IPS-18c (cell line): Measurements from ENCODE around the gene OLFML1.
"Not testable (repeated sequence)": the region's sequence is repeated elsewhere in the genome, so short reads cannot be mapped to it uniquely, and the experiment has no call there.

Source experiments
- H3K4me3 ChIP-seq: 2 replicates; pipeline ENCODE4 v1.7.0; 2013; ENCODE audit warnings: low read depth, mild to moderate bottlenecking, low read length, moderate library complexity; ENCODE audit not compliant: insufficient read depth
- H3K9me3 ChIP-seq: one replicate; pipeline ENCODE4 v1.6.1; 2013; ENCODE audit warnings: mild to moderate bottlenecking, low read length, moderate library complexity; ENCODE audit not compliant: control insufficient read depth, insufficient read depth

Gene OLFML1

GRCh38 chr11:7495882-7496551 is 10.7 kb downstream of the OLFML1 start:
- Histone ChIP-seq H3K4me3 (no peak overlapping the region), H3K9me3 (no peaks in the 10 kb centered on the region)

- Histone ChIP-seq H3K4me3 (no peak overlapping the region), H3K9me3 (no peaks in the 10 kb centered on the region)
Observed at GRCh38 chr11:7498193-7498592, 12.9 kb downstream of the OLFML1 start.

GRCh38 chr11:7499081-7499480 is 13.8 kb downstream of the OLFML1 start:
- no peaks in the 10 kb centered on the region for H3K9me3 ChIP-seq
- no peak overlapping the region for H3K4me3 ChIP-seq

- Histone ChIP-seq H3K9me3 (no peaks in the 10 kb centered on the region), H3K4me3 (no peak overlapping the region)
Observed at GRCh38 chr11:7500251-7500650, 14.9 kb downstream of the OLFML1 start.

- H3K4me3 ChIP-seq = no peak overlapping the region
- H3K9me3 ChIP-seq = no peaks in the 10 kb centered on the region
Observed at GRCh38 chr11:7501251-7501650, 15.9 kb downstream of the OLFML1 start.

- H3K9me3 ChIP-seq = no peaks in the 10 kb centered on the region
- no peak overlapping the region for H3K4me3 ChIP-seq
Observed at GRCh38 chr11:7501894-7502293, 16.6 kb downstream of the OLFML1 start.

GRCh38 chr11:7506243-7506642 is 20.9 kb downstream of the OLFML1 start:
- H3K4me3 ChIP-seq = no peak overlapping the region

GRCh38 chr11:7508087-7508486 is 22.8 kb downstream of the OLFML1 start:
- no peak overlapping the region for H3K4me3 ChIP-seq
- no peaks in the 10 kb centered on the region for H3K9me3 ChIP-seq

More at GRCh38 chr11:7506243-7506642, 20.9 kb downstream of the OLFML1 start:
- no peaks in the 10 kb centered on the region for H3K9me3 ChIP-seq

- Histone ChIP-seq H3K4me3 (no peak overlapping the region), H3K9me3 (no peaks in the 10 kb centered on the region)
Observed at GRCh38 chr11:7509966-7510365, 24.7 kb downstream of the OLFML1 start.

- Histone ChIP-seq H3K4me3 (no peak overlapping the region), H3K9me3 (no peaks in the 10 kb centered on the region)
Observed at GRCh38 chr11:7511401-7511800, 26.1 kb downstream of the OLFML1 start.

- Histone ChIP-seq H3K4me3 (peak overlapping the region; percentile 80; the same call in 1 of the 2 replicates), H3K9me3 (no peaks in the 10 kb centered on the region)
Observed at GRCh38 chr11:7512525-7513233, 27.4 kb downstream of the OLFML1 start.

GRCh38 chr11:7513234-7514098 is 28.2 kb downstream of the OLFML1 start, which contains the start of gene PPFIBP2:
TSS of gene PPFIBP2 (plus strand) at chr11:7513999. CDS start at chr11:7549476, 35,477 bp downstream.
- Histone ChIP-seq H3K4me3 (peak within 1 kb of the TSS; percentile 80), H3K9me3 (no peaks in the 10 kb centered on the region)

GRCh38 chr11:7514099-7514591 is 28.8 kb downstream of the OLFML1 start:
- H3K4me3 ChIP-seq = peak overlapping the region; percentile 80
- no peaks in the 10 kb centered on the region for H3K9me3 ChIP-seq

GRCh38 chr11:7515447-7515886 is 30.2 kb downstream of the OLFML1 start:
- H3K9me3 ChIP-seq = no peaks in the 10 kb centered on the region
- no peak overlapping the region; the same call in 1 of the 2 replicates for H3K4me3 ChIP-seq

- Histone ChIP-seq H3K4me3 (no peak overlapping the region), H3K9me3 (no peaks in the 10 kb centered on the region)
Observed at GRCh38 chr11:7516475-7516874, 31.2 kb downstream of the OLFML1 start.

GRCh38 chr11:7517743-7518142 is 32.4 kb downstream of the OLFML1 start:
- not testable (repeated sequence) for H3K9me3 ChIP-seq, H3K4me3 ChIP-seq

- Histone ChIP-seq H3K4me3 (no peak overlapping the region), H3K9me3 (no peaks in the 10 kb centered on the region)
Observed at GRCh38 chr11:7518811-7519562, 33.7 kb downstream of the OLFML1 start.
